Measurements from ENCODE around the gene TSC2.
"Not testable (repeated sequence)": the region's sequence is repeated elsewhere in the genome, so short reads cannot be mapped to it uniquely, and the experiment has no call there.

The TSC2 gene

DNA sequence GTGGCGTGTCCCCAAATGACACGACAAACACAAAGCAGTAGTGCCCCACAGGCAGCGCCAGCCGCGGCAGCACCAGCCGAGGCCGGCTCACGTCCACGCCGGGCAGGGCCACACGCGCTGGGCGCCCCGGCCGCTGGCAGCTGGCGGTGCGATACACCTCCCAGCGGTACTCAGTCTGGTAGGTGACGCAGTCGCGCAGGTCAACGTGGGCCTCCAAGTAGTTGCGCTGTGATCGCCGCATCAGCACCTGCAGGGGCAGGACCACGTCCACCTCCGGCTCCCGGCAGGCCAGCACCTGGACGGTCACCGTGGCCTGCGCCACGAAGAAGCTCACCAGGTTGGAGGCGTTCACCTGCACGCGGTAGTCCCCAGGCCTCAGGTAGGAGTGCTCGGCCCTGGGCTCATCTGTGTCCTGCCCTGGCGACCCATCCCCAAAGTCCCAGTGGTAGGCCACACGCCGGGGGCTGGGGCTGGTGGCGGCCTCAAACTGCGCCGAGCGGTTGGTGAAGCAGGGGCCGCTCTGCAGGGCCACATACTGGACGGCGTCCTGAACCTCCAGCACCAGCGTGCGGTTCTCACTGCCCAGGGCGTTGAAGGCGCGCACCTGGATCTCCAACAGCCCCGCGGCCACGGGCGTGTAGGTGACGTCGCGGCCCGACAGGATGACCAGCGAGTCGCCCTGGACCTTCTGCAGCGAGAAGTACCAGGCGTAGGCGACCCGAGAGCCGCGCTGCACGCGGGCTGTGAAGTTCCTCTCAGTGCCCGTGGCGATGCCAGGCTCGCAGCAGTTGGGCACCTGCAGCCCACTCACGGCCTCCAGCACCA is 60.9 kb downstream of the TSC2 start:
- not testable (repeated sequence) for DNase-seq

DNA sequence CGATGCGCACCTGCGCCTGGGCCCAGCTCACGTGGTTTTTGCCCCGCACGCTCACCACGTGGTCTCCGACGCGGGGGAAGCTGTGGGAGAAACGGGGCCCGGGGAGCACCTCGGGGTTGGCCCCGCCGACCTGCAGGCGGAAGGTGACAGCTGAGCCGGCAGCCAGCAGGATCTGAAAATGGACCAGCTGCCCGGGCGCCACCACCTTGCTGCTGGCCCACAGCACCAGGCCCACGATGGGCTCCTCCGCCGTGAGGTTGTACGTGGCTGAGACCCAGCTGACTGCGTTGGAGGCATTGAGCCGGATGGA is 61.4 kb downstream of the TSC2 start:
- not testable (repeated sequence) for DNase-seq

- not testable (repeated sequence) for DNase-seq
Observed at GRCh38 chr16:2109872-2110271, 62.1 kb downstream of the TSC2 start.

GRCh38 chr16:2110332-2111008 is 62.7 kb downstream of the TSC2 start:
- DNase-seq, result not testable (repeated sequence)

- not testable (repeated sequence) for DNase-seq
Observed at GRCh38 chr16:2111009-2111353, 63.2 kb downstream of the TSC2 start.

GRCh38 chr16:2111412-2112335 is 63.9 kb downstream of the TSC2 start:
- not testable (repeated sequence) for DNase-seq

GRCh38 chr16:2112539-2113106 is 64.8 kb downstream of the TSC2 start:
- DNase-seq, result not testable (repeated sequence)

GRCh38 chr16:2114225-2114624 is 66.4 kb downstream of the TSC2 start:
- not testable (repeated sequence) for DNase-seq

GRCh38 chr16:2114885-2115590 is 67.3 kb downstream of the TSC2 start:
- DNase-seq, result not testable (repeated sequence)

GRCh38 chr16:2115591-2115973 is 67.8 kb downstream of the TSC2 start:
- DNase-seq, result no peak

DNA sequence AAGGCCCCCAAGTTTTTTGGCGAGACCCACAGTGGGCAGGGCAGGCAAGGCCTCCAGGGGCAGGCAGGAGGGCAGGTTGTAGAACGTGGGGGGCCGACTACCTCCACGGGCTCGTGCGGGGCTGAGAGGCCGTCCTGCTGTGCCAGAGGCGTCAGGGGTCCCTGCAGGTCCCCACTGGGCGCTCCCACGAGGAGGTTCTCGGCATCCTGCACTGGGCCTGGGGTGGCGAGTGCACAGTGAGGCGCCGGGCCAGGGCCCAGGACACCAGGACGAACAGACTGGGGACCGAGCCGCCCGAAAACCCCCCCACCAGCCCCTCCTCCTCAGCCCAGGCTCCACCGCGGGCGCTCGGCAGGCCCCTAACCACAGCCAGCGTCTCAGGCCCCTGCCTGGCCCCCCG is 68.6 kb downstream of the TSC2 start:
- DNase-seq, result not testable (repeated sequence)

- not testable (repeated sequence) for DNase-seq
Observed at GRCh38 chr16:2117341-2117740, 69.6 kb downstream of the TSC2 start.

GRCh38 chr16:2117960-2118722 is 70.4 kb downstream of the TSC2 start:
- not testable (repeated sequence) for DNase-seq

- not testable (repeated sequence) for DNase-seq
Observed at GRCh38 chr16:2121325-2121724, 73.5 kb downstream of the TSC2 start.

- DNase-seq, result no peak
Observed at GRCh38 chr16:2121853-2122252, 74.1 kb downstream of the TSC2 start.

GRCh38 chr16:2122429-2122828 is 74.6 kb downstream of the TSC2 start:
- DNase-seq, result no peak

DNA sequence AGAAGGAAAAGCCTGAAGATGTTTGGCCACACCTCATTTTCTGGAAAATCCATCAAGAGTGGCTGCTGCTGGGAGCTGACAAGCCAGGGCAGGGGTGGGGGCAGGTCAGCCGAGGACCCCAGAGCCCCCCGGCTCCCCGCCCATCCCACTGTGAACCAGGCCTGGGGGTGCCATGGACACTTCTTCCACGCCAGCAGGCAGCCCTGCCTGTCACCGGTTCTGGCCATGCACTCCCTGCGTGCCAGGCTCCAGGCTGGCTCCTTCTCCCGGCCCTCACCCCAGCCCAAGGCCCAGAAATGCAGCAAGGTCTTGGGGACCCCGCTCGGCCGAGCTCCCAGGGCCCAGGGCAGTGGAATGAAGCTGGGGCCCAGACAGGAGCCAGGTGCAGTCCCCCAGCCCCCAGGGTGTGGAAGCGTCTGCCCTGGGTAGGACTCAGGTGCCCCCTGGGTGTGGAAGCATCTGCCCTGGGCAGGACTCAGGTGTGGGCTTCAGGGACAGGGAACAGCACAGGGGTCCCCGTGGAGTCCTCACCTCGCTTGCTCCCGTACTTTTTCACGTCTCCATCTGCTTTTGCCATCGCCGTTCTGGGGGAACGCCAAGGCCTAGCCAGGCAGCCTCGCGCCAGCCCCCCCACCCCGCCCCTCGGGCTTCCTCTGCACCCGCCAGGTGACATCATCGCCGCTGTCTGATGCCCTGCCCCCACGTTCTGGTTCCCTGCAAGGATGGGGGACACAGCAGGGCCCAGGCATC is 75.3 kb downstream of the TSC2 start:
- not testable (repeated sequence) for DNase-seq

DNA sequence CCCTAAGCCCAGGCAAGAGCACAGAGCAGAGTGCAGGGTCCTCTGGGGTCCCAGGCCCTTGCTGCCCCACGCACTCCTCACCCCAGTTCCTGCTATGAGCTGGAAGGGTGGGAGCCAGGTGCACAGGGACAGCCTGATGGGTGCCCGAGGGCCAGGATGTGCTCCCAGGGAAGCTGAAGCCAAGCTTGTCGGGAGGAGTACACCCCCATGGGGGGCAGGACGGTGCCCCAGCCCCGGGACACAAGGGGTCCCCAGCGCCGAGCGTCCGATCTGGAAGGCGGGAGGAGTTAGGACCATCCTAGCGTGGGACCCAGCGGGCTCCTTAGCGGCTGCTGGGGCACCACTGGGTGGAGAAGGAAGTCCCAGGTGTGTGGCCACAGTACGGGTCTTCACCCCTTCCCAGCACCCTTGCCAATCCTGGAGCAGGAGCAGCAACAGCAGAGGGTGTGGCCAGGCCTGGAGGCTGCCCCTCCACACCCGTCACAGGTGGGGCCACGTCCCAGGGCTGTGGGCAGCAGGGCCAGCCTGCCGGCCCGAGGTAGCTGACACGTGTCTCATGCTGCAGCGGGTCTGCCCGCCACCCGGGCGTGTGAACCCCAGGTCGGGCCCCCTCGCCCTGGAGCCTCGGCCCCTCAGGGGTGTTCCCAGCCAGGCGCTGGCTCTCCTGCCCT is 76.1 kb downstream of the TSC2 start:
- DNase-seq, result not testable (repeated sequence)

DNA sequence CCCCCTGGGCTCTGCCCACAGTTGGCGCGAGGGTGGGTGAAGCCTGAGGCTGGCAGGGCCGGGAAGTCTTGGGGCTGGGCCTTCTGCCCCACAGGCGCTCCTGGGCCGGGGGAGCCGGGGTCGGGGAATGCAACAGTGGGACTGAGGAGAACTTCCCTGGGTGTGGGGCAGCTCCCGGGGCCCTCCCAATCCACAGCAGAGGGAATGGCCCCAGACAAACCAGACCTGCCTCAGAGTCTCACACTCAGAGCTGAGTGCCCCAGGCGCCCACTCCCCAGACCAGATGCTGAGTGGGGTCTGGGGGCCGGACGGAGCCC is 76.5 kb downstream of the TSC2 start:
- DNase-seq, result not testable (repeated sequence)

GRCh38 chr16:2124694-2125444 is 77.1 kb downstream of the TSC2 start:
- not testable (repeated sequence) for DNase-seq
